OCI-LY1 (cell line): Measurements from ENCODE around the gene ADH1A.
"Not testable (repeated sequence)": the region's sequence is repeated elsewhere in the genome, so short reads cannot be mapped to it uniquely, and the experiment has no call there.

Source experiments
- CTCF ChIP-seq: fragments of 200-600 bp; sonication (generic), shearing (Covaris generic); IDR thresholded peaks from 2 replicates; pipeline ENCODE4 v1.5.1; 2017; ENCODE audit warnings: mild to moderate bottlenecking, antibody characterized with exemption, low read length, moderate library complexity, mixed read lengths
- EZH2 ChIP-seq: fragments of 200-600 bp; sonication (generic), shearing (Covaris generic); IDR thresholded peaks from 2 replicates; pipeline ENCODE4 v1.8.0; 2017; ENCODE audit warnings: borderline replicate concordance, mixed run types, mild to moderate bottlenecking, antibody characterized with exemption, low read length, moderate library complexity, mixed read lengths

- TF ChIP-seq CTCF, EZH2: not testable (repeated sequence)
Measured at GRCh38 chr4:99233397-99233796, 57.4 kb downstream of the ADH1A start.
